DND-41 (cell line): ENCODE measurements around the gene ZFHX3.

Experiments used
- ATAC-seq: fragments of 200-7000 bp; cut with Tn5 transposase; 3 replicates; pipeline ENCODE4 v1.9.1; 2021; ENCODE audit warnings: low read depth; ENCODE audit not compliant: insufficient read depth
- DNase-seq: peaks from one replicate; pipeline ENCODE4 v3.0.0-alpha.2; 2020
- H2AFZ ChIP-seq: 2 replicates; pipeline ENCODE4 v1.6.0; 2012; ENCODE audit warnings: low read depth, low read length
- H3K27ac ChIP-seq: 2 replicates; pipeline ENCODE4 v1.5.1; 2012; ENCODE audit warnings: low read length, inconsistent platforms
- H3K27me3 ChIP-seq: fragments of 200-600 bp; sonication (generic); 2 replicates; pipeline ENCODE4 v1.6.0; 2012; ENCODE audit warnings: low read length, mild to moderate bottlenecking, inconsistent platforms; ENCODE audit not compliant: insufficient read depth, poor library complexity
- H3K36me3 ChIP-seq: 2 replicates; pipeline ENCODE4 v1.5.1; 2012; ENCODE audit warnings: low read length, inconsistent platforms; ENCODE audit not compliant: insufficient read depth
- H3K4me1 ChIP-seq: 2 replicates; pipeline ENCODE4 v1.5.1; 2012; ENCODE audit warnings: mild to moderate bottlenecking, low read length; ENCODE audit not compliant: insufficient read depth
- H3K4me2 ChIP-seq: 2 replicates; pipeline ENCODE4 v1.6.0; 2012; ENCODE audit warnings: mild to moderate bottlenecking, moderate library complexity, low read length, inconsistent platforms; ENCODE audit not compliant: insufficient read depth
- H3K4me3 ChIP-seq, 2 experiments: fragments of 200-600 bp in 1 of 2; shearing (Covaris generic) in 1 of 2; 2 replicates each; pipeline ENCODE4 v1.5.1; 2012 to 2016; ENCODE audit warnings: inconsistent platforms in 2 of 2, low read length in 2 of 2, mild to moderate bottlenecking in 2 of 2, low read depth in 1 of 2, moderate library complexity in 1 of 2
- H3K79me2 ChIP-seq: 2 replicates; pipeline ENCODE4 v1.6.0; 2012; ENCODE audit warnings: low read length, inconsistent platforms; ENCODE audit not compliant: insufficient read depth
- H3K9ac ChIP-seq: 2 replicates; pipeline ENCODE4 v1.6.0; 2012; ENCODE audit warnings: low read depth, mild to moderate bottlenecking, inconsistent platforms, low read length, moderate library complexity
- H3K9me3 ChIP-seq: 2 replicates; pipeline ENCODE4 v1.5.1; 2012; ENCODE audit warnings: low read length, moderate library complexity, mild to moderate bottlenecking, inconsistent platforms; ENCODE audit not compliant: insufficient read depth, severe bottlenecking
- H4K20me1 ChIP-seq: 2 replicates; pipeline ENCODE4 v1.6.0; 2012; ENCODE audit warnings: low read length; ENCODE audit not compliant: insufficient read depth
- CTCF ChIP-seq: IDR thresholded peaks from 2 replicates; pipeline ENCODE4 v1.5.1; 2012; ENCODE audit warnings: borderline replicate concordance, low read length, moderate library complexity, mild to moderate bottlenecking; ENCODE audit not compliant: poor library complexity, severe bottlenecking; ENCODE audit errors: extremely low read depth
- EZH2 ChIP-seq: IDR thresholded peaks from 3 replicates; pipeline ENCODE4 v1.6.1; 2012; ENCODE audit warnings: borderline replicate concordance, low read depth, mild to moderate bottlenecking, moderate library complexity, low read length, inconsistent platforms; ENCODE audit not compliant: severe bottlenecking

The ZFHX3 gene

GRCh38 chr16:73046202-73046848, 1.6 kb downstream of the ZFHX3 start:
- H3K4me3 ChIP-seq, result no peak overlapping the region
- no peak for TF ChIP-seq EZH2
- TF ChIP-seq CTCF, result no peak
- no peak overlapping the region for H2AFZ ChIP-seq
- ATAC-seq, result no peak
- DNase-seq, result no peak
- H3K4me2 ChIP-seq, result no peak overlapping the region
- peaks cover 75% of the 10 kb centered on the region for H4K20me1 ChIP-seq
- H3K79me2 ChIP-seq, result no peaks in the 10 kb centered on the region
- no peak overlapping the region for H3K27ac ChIP-seq
- H3K9me3 ChIP-seq, result no peaks in the 10 kb centered on the region
- H3K36me3 ChIP-seq, result no peaks in the 10 kb centered on the region
- no peak overlapping the region for H3K9ac ChIP-seq
- H3K27me3 ChIP-seq, result peaks cover 20% of the 10 kb centered on the region
- peaks cover 14% of the 10 kb centered on the region for H3K4me1 ChIP-seq

- no peak for ATAC-seq
- Histone ChIP-seq H3K4me1 (peaks cover 14% of the 10 kb centered on the region), H3K4me2 (no peak overlapping the region)
Measured at GRCh38 chr16:73043828-73044467, 4.0 kb downstream of the ZFHX3 start.

GRCh38 chr16:73042807-73043206, 5.1 kb downstream of the ZFHX3 start:
- Histone ChIP-seq H3K9me3 (no peaks in the 10 kb centered on the region), H3K36me3 (no peaks in the 10 kb centered on the region), H2AFZ (no peak overlapping the region), H3K79me2 (no peaks in the 10 kb centered on the region), H3K9ac (no peak overlapping the region), H4K20me1 (peaks cover 57% of the 10 kb centered on the region), H3K4me1 (peaks cover 6% of the 10 kb centered on the region), H3K4me3 (no peak overlapping the region), H3K27me3 (peaks cover 9% of the 10 kb centered on the region), H3K27ac (no peak overlapping the region), H3K4me2 (no peak overlapping the region)
- TF ChIP-seq CTCF (no peak), EZH2 (no peak)
- ATAC-seq, result no peak
- DNase-seq, result no peak

More at GRCh38 chr16:73043828-73044467, 4.0 kb downstream of the ZFHX3 start:
- Histone ChIP-seq H3K36me3 (no peaks in the 10 kb centered on the region), H3K27me3 (peaks cover 17% of the 10 kb centered on the region), H2AFZ (no peak overlapping the region), H3K9me3 (no peaks in the 10 kb centered on the region), H3K27ac (no peak overlapping the region), H3K9ac (no peak overlapping the region), H3K79me2 (no peaks in the 10 kb centered on the region), H4K20me1 (peaks cover 63% of the 10 kb centered on the region), H3K4me3 (no peak overlapping the region)
- TF ChIP-seq CTCF (no peak), EZH2 (no peak)
- no peak for DNase-seq
